Endodermal cell (in vitro differentiated cells): Measurements from ENCODE around the gene RAB3A. TPM values are rescaled to one million over a fixed set of nuclear protein-coding genes. Genes with fewer than 3 reads are reported as not detected.

Experiments
- DNase-seq: peaks from one replicate; pipeline ENCODE4 v3.0.0-alpha.2; 2017
- H3K27ac ChIP-seq: 2 replicates; pipeline ENCODE4 v1.5.1; 2013; ENCODE audit warnings: mild to moderate bottlenecking, low read depth, low read length, moderate library complexity
- H3K27me3 ChIP-seq: 2 replicates; pipeline ENCODE4 v1.6.1; 2013; ENCODE audit warnings: mild to moderate bottlenecking, low read length, moderate library complexity; ENCODE audit not compliant: insufficient read depth, control insufficient read depth, poor library complexity, severe bottlenecking
- H3K36me3 ChIP-seq: 2 replicates; pipeline ENCODE4 v1.7.0; 2013; ENCODE audit warnings: mild to moderate bottlenecking, low read length, moderate library complexity; ENCODE audit not compliant: control insufficient read depth, insufficient read depth
- H3K4me1 ChIP-seq: one replicate; pipeline ENCODE4 v1.7.0; 2013; ENCODE audit warnings: low read length; ENCODE audit not compliant: control insufficient read depth, insufficient read depth
- H3K4me3 ChIP-seq: 2 replicates; pipeline ENCODE4 v1.5.1; 2013; ENCODE audit warnings: mild to moderate bottlenecking, low read length, moderate library complexity
- H3K9ac ChIP-seq: 2 replicates; pipeline ENCODE4 v1.6.1; 2013; ENCODE audit warnings: mild to moderate bottlenecking, low read length, moderate library complexity; ENCODE audit not compliant: poor library complexity, severe bottlenecking; ENCODE audit errors: extremely low read depth
- H3K9me3 ChIP-seq: 2 replicates; pipeline ENCODE4 v1.6.1; 2013; ENCODE audit warnings: mild to moderate bottlenecking, low read length, moderate library complexity; ENCODE audit not compliant: control insufficient read depth
- H3K27ac Mint-ChIP-seq: 2 replicates; pipeline ENCODE4 v1.8.0; 2020; ENCODE audit warnings: mixed read lengths
- H3K27me3 Mint-ChIP-seq: 2 replicates; pipeline ENCODE4 v1.8.0; 2021; ENCODE audit warnings: mild to moderate bottlenecking, mixed read lengths; ENCODE audit not compliant: insufficient read depth
- H3K36me3 Mint-ChIP-seq: 2 replicates; pipeline ENCODE4 v1.8.0; 2020; ENCODE audit warnings: low read depth, mixed read lengths
- H3K4me1 Mint-ChIP-seq: 2 replicates; pipeline ENCODE4 v1.8.0; 2020; ENCODE audit warnings: mixed read lengths
- H3K4me3 Mint-ChIP-seq: 2 replicates; pipeline ENCODE4 v1.8.0; 2020; ENCODE audit warnings: mild to moderate bottlenecking, moderate library complexity, mixed read lengths
- H3K9me3 Mint-ChIP-seq: 2 replicates; pipeline ENCODE4 v1.8.0; 2020; ENCODE audit warnings: mild to moderate bottlenecking, mixed read lengths
- CTCF ChIP-seq: fragments of 200-600 bp; sonication (generic); conservative IDR thresholded peaks from 2 replicates; pipeline ENCODE4 v1.5.0; 2021; ENCODE audit warnings: antibody characterized with exemption, mild to moderate bottlenecking
- WGBS, 2 experiments: methylation state at CpG; one replicate each; pipeline versions ENCODE4 v1.1.5 to v1.1.7; 2013; ENCODE audit warnings: missing lambda C conversion rate in 2 of 2, mixed read lengths in 1 of 2; ENCODE audit not compliant: insufficient coverage in 1 of 2, insufficient read length in 1 of 2; 5-methylcytosine and 5-hydroxymethylcytosine counted together
- total RNA-seq, 2 donors: library from RNA; stranded (reverse); fragmentation: NEBNext Ultra II Directional in 1 of 2; extraction: Animal tissue kit (Norgen Biotek cat#: 25700) in 1 of 2; gene quantifications; 2 replicates in 1 of 2; 3 replicates in 1 of 2; pipeline ENCODE4 v1.2.1, GENCODE V29; 2021

Gene RAB3A
- total RNA-seq, 2 donors from 2014 or later: 3.6 to 3.9 TPM

DNA sequence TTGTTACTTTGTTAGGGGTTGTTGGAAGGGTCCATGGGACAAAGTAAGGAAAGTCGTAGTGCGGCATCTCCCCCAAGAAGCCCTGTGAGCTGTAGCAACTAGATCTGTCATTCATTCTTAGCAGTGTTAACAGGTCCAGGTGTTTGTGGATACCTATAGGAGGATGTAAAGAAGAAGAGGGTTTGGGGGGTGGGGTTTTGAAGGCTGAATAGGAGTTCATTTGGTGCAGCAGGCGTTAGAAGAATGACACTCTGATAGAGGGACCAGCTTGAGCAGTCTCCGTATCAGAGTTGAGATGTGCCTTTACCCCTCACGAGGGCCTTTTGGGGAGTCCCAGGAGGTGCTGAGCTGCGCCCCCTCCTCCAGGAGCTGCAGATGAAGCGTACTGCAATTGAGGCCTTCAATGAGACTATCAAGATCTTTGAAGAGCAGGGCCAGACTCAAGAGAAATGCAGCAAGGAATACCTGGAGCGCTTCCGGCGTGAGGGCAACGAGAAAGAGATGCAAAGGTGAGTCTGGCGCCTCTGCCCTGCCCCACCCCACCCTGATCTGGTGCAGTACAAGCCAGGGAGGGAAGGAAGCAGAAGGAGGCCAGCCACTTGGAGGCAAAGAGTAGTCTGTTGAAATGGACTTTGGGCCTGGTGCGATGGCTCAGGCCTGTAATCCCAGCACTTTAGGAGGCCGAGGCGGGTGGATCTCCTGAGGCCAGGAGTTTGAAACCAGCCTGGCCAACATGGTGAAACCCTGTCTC lies 37.9 kb downstream of the RAB3A start:
- Mint-ChIP-seq H3K4me3 (no peak overlapping the region), H3K4me1 (no peaks in the 10 kb centered on the region), H3K9me3 (no peaks in the 10 kb centered on the region), H3K27ac (no peak overlapping the region), H3K27me3 (no peaks in the 10 kb centered on the region), H3K36me3 (peaks cover 55% of the 10 kb centered on the region)
- Histone ChIP-seq H3K4me3 (no peak overlapping the region), H3K9ac (no peak overlapping the region), H3K4me1 (no peaks in the 10 kb centered on the region), H3K27me3 (no peaks in the 10 kb centered on the region), H3K9me3 (no peaks in the 10 kb centered on the region), H3K36me3 (peaks cover 48% of the 10 kb centered on the region), H3K27ac (no peak overlapping the region)
- DNase-seq: no peak
- 94 to 96% methylated on average over 11 to 15 of the region's 15 CpGs for WGBS, 2 experiments
- TF ChIP-seq CTCF: no peak

DNA sequence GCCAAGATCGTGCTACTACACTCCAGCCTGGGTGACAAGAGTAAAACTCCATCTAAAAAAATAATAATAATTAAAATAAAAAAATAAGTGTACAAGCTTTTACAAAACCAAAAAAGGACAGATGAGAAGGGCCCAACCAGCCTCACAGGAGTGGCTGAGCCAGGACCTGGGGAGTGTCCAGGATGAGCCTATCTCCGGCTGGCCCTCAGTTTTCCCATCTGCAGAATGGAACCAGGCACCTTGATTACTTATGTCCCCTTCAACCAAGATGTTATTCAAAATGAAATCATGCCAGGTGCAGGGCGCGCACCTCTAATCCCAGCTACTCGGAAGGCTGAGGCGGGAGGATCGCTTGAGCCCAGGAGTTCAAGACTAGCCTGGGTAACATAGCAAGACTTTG lies 39.8 kb downstream of the RAB3A start:
- Histone ChIP-seq H3K9ac (no peak overlapping the region), H3K4me1 (no peaks in the 10 kb centered on the region), H3K4me3 (no peak overlapping the region), H3K36me3 (peaks cover 44% of the 10 kb centered on the region), H3K27me3 (no peaks in the 10 kb centered on the region), H3K9me3 (no peaks in the 10 kb centered on the region), H3K27ac (no peak overlapping the region)
- 94 to 96% methylated on average over 4 to 7 of the region's 7 CpGs for WGBS, 2 experiments
- Mint-ChIP-seq H3K27ac (no peak overlapping the region), H3K4me1 (no peaks in the 10 kb centered on the region), H3K4me3 (no peak overlapping the region), H3K9me3 (no peaks in the 10 kb centered on the region), H3K27me3 (no peaks in the 10 kb centered on the region), H3K36me3 (peaks cover 44% of the 10 kb centered on the region)
- no peak for DNase-seq
- TF ChIP-seq CTCF: no peak

- H3K27ac Mint-ChIP-seq: no peak overlapping the region
- H3K9ac ChIP-seq: no peak overlapping the region
- no peak overlapping the region for H3K4me3 Mint-ChIP-seq
Measured at GRCh38 chr19:18161636-18162002, 42.2 kb downstream of the RAB3A start.

More at GRCh38 chr19:18161636-18162002, 42.2 kb downstream of the RAB3A start:
- no peak for DNase-seq
- Histone ChIP-seq H3K27ac (no peak overlapping the region), H3K27me3 (no peaks in the 10 kb centered on the region), H3K4me3 (no peak overlapping the region), H3K4me1 (no peaks in the 10 kb centered on the region), H3K36me3 (peaks cover 31% of the 10 kb centered on the region), H3K9me3 (no peaks in the 10 kb centered on the region)
- Mint-ChIP-seq H3K27me3 (no peaks in the 10 kb centered on the region), H3K9me3 (no peaks in the 10 kb centered on the region), H3K4me1 (no peaks in the 10 kb centered on the region), H3K36me3 (peaks cover 30% of the 10 kb centered on the region)
- WGBS, 2 experiments: 81 to 82% methylated on average over 13 to 19 of the region's 19 CpGs
- TF ChIP-seq CTCF: no peak
